ENCODE results near the gene ANKRD1. TPM values are rescaled to one million over a fixed set of nuclear protein-coding genes. Genes with fewer than 3 reads are reported as not detected.
A peak's percentile ranks its signal among the peaks of the same experiment; 100 is the strongest.

Gene ANKRD1
- total and polyA plus RNA-seq, 2 of the 8 experiments (the other 6 are each of a cell fraction or from before 2014, with no cell fraction given), result 0.03 TPM; not detected in 1

DNA sequence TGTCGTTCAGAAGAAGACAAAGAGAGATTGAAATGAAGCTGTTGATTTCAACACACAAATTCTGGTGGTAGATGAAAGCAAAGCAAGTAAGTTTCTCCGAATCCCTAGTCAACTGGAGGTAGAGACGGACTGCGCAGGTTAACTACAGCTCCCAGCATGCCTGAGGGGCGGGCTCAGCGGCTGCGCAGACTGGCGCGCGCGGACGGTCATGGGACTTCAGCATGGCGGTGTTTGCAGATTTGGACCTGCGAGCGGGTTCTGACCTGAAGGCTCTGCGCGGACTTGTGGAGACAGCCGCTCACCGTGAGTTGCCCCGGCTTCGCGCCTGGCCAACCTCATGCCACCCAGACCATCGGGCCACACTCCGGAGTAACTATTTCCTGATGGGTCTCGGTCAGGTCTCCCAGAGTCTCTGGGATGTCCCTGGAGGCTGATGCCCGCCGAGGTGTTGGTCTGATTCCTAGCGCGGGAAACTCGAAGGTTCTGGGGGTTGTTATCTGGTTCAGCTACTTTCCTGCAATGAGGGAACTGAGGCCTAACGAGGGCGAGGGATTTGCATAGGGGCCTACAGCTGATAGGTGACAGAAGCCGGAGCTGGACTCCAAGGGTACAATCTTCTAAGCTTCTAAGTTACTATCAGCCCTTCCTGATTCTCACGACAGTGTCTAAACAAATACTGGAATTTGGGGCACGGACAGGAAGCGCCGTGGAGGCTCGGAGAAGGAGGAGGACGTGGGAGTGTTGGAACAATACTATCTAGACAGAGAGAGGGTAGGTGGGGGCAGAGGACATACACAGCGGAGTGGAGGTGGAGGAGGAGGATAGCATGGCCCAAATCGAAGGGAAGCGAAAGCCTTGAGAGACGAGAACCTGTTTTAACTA is 48.9 kb downstream of the ANKRD1 start, which contains the start of gene RPP30 (continued):
- TF ChIP-seq YY1 (IDR thresholded peaks at IDR 0.05; ENCODE audit: low read depth, low read length), result peak; percentile 94
- TF ChIP-seq CBX8 (IDR thresholded peaks at IDR 0.05; ENCODE audit: borderline replicate concordance, low read depth, low read length), result no peak
- TF ChIP-seq CEBPB (IDR thresholded peaks at IDR 0.05; ENCODE audit: low read depth, low read length), result no peak
- no peak for TF ChIP-seq SP2 (IDR thresholded peaks at IDR 0.05; ENCODE audit: low read length)
- TF ChIP-seq JUN (IDR thresholded peaks at IDR 0.05; ENCODE audit: low read depth, low read length), result no peak
- peak; percentile 56 for TF ChIP-seq NRF1 (IDR thresholded peaks at IDR 0.05; ENCODE audit: low read depth, low read length)
- TF ChIP-seq RXRA (IDR thresholded peaks at IDR 0.05; ENCODE audit: insufficient read depth, low read depth, low read length), result no peak
- TF ChIP-seq NANOG (IDR thresholded peaks at IDR 0.05; ENCODE audit: insufficient read depth, low read depth, low read length, poor library complexity, severe bottlenecking), result no peak
- peak; percentile 68 for TF ChIP-seq SAP30 (IDR thresholded peaks at IDR 0.05; ENCODE audit: insufficient read depth, insufficient replicate concordance, low read length)
- TF ChIP-seq GTF2F1 (IDR thresholded peaks at IDR 0.05; ENCODE audit: borderline replicate concordance, low read depth, low read length), result peak; percentile 7; the same call in 1 of the 2 replicates
- TF ChIP-seq SIN3A (conservative IDR thresholded peaks at IDR 0.05 in 1 of 2, IDR thresholded peaks at IDR 0.05 in 1 of 2; ENCODE audit: low read depth in 1 of 2, low read length in 2 of 2), result peak; percentile 73 to 74; a peak in 2 of 4 replicates
- TF ChIP-seq, protein P1, sequence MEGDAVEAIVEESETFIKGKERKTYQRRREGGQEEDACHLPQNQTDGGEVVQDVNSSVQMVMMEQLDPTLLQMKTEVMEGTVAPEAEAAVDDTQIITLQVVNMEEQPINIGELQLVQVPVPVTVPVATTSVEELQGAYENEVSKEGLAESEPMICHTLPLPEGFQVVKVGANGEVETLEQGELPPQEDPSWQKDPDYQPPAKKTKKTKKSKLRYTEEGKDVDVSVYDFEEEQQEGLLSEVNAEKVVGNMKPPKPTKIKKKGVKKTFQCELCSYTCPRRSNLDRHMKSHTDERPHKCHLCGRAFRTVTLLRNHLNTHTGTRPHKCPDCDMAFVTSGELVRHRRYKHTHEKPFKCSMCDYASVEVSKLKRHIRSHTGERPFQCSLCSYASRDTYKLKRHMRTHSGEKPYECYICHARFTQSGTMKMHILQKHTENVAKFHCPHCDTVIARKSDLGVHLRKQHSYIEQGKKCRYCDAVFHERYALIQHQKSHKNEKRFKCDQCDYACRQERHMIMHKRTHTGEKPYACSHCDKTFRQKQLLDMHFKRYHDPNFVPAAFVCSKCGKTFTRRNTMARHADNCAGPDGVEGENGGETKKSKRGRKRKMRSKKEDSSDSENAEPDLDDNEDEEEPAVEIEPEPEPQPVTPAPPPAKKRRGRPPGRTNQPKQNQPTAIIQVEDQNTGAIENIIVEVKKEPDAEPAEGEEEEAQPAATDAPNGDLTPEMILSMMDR (IDR thresholded peaks at IDR 0.05; ENCODE audit: control extremely low read depth in 1 of 3, insufficient read depth in 1 of 3, low read depth in 1 of 3, low read length in 3 of 3), result 0 out of 4 replicates have a peak, but pooled peaks of 1 of the 3 experiments have one; percentile 0
- TF ChIP-seq, protein P2, sequence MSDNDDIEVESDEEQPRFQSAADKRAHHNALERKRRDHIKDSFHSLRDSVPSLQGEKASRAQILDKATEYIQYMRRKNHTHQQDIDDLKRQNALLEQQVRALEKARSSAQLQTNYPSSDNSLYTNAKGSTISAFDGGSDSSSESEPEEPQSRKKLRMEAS (IDR thresholded peaks at IDR 0.05), result peak; percentile 71
- peak; percentile 50 to 80 for TF ChIP-seq POLR2A (IDR thresholded peaks at IDR 0.05; ENCODE audit: control extremely low read depth in 1 of 2, low read depth in 2 of 2, low read length in 2 of 2)
- peak; percentile 77 for TF ChIP-seq POLR2AphosphoS5 (IDR thresholded peaks at IDR 0.05; ENCODE audit: low read depth, low read length)
